Ecto neural progenitor cell (in vitro differentiated cells): Measurements from ENCODE around the gene SUPT5H.
"Not testable (repeated sequence)": the region's sequence is repeated elsewhere in the genome, so short reads cannot be mapped to it uniquely, and the experiment has no call there.

Experiments used
- DNase-seq: peaks from one replicate; pipeline ENCODE4 v3.0.0-alpha.2; 2018; ENCODE audit warnings: low spot score

SUPT5H gene

GRCh38 chr19:39425744-39426143 lies 19.6 kb upstream of the SUPT5H start:
- no peak for DNase-seq

DNA sequence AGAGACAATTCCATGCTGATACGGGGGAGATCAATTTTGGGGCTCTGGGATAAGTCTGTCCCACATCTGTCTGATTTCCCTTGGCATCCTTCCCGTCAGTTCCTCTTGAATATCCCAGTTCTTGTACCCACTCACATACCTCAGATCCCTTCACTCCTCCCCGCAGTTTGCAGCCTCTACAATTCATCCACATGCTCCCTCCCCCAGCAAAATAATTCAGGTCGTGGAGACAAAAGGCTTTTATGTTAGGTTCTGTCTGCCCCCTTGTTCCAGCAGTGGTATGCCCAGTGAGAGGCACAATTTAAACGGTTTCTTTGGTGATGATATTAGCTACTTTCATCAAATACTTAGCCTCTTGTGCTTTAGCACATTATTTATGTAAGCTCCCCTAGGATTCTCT lies 19.2 kb upstream of the SUPT5H start:
- no peak for DNase-seq

- no peak for DNase-seq
These were observed 17.7 kb upstream of the SUPT5H start for GRCh38 chr19:39427707-39428106.

- peak; percentile 87 for DNase-seq
These were observed 16.9 kb upstream of the SUPT5H start for GRCh38 chr19:39428283-39429112.

GRCh38 chr19:39430675-39431593 lies 14.4 kb upstream of the SUPT5H start:
- no peak for DNase-seq

DNA sequence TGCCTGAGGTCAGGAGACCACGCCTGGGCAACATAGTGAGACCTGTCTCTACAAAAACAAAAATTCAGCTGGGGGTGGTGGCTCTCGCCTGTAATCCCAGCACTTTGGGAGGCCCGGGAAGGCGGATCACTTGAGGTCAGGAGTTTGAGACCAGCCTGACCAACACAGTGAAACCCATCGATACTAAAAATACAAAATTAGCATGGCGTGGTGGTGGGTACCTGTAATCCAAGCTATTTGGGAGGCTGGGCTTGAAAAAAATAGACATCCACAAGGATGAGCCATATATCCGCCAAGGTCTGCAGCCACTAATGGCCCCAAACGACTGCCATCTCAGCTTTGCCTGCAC lies 12.7 kb upstream of the SUPT5H start:
- DNase-seq, result no peak

- DNase-seq, result no peak
These were observed 11.8 kb upstream of the SUPT5H start for GRCh38 chr19:39433480-39434079.

GRCh38 chr19:39434123-39435076 lies 11.0 kb upstream of the SUPT5H start:
- no peak for DNase-seq

GRCh38 chr19:39435499-39436349 lies 9.7 kb upstream of the SUPT5H start, which contains the start of gene RPS16:
TSS of gene RPS16 (minus strand) at chr19:39435949. CDS start at chr19:39435895, 54 bp downstream.
- peak; percentile 99 for DNase-seq

GRCh38 chr19:39436350-39436716 lies 9.0 kb upstream of the SUPT5H start:
- no peak for DNase-seq

DNA sequence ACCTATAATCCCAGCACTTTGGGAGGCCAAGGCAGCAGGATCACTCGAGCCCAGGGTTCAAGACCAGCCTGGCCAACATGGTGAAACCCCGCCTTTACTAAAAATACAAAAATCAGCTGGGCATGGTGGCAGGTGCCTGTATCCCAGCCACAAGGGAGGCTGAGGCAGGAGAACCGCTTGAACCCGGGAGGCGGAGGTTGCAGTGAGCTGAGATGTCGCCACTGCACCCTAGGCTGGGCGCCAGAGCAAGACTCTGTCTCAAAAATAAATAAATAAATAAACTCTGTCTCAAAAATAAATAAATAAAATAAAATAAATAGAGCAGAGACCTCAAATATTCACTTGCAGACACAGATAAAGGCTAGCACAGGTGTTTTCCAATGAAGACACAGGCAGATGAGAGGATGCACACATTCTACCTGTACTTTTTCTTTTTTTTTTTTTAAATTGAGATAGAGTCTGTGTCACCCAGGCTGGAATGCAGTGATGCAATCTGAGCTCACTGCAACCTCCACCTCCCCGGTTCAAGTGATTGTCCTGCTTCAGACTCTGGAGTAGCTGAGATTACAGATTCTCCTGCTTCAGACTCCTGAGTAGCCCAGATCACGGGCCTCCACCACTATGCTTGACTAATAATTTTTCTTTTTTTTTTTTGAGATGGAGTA lies 7.0 kb upstream of the SUPT5H start:
- no peak for DNase-seq

GRCh38 chr19:39444598-39445195 lies 685 bp upstream of the SUPT5H start:
- no peak for DNase-seq

- no peak for DNase-seq
These were observed 1.1 kb downstream of the SUPT5H start for GRCh38 chr19:39446365-39447084.

GRCh38 chr19:39448271-39448670 lies 2.9 kb downstream of the SUPT5H start:
- no peak for DNase-seq

- DNase-seq, result no peak
These were observed 3.9 kb downstream of the SUPT5H start for GRCh38 chr19:39449116-39449797.

DNA sequence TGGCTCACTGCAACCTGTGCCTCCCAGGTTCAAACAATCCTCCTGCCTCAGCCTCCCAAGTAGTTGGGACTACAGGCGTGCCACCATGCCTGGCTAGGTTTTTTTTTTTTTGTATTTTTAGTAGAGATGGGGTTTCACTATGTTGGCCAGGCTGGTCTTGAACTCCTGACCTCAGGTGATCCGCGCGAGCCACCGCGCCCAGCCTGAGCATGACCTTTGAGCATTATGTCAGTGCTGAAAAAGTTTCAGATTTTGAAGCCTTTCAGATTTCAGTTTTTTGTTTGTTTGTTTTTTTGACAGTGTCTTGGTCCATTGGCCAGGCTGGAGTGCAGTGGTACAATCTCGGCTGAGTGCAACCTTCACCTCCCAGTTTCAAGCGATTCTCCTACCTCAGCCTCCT lies 5.9 kb downstream of the SUPT5H start:
- not testable (repeated sequence) for DNase-seq

DNA sequence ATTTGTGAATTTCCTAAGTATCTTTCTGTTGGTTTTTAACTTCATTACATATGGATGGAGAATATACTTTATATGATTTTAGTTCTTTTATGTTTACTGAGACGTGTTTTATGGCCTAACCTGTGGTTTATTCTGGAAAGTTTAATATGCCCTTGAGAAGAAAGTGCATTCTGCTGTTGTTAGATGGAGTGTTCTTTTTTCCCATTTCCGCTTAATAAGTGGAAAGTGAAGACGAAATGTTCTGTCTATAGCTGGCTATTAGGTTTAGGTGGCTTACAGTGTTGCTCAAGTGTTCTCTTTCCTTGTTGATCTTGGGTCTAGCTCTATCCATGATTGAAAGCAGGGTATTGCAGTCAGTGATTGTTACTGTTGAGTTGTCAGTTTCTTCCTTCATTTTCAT lies 18.0 kb downstream of the SUPT5H start:
- DNase-seq, result no peak
